Right atrium auricular region (tissue), 2 donors: ENCODE data around the gene COG1. TPM values are rescaled to one million over a fixed set of nuclear protein-coding genes. Genes with fewer than 3 reads are reported as not detected.

Experiments used
- DNase-seq: peaks from one replicate; pipeline ENCODE4 v3.0.0-alpha.2; 2019; ENCODE audit warnings: low spot score
- H3K27ac ChIP-seq, 2 donors: fragments of 200-600 bp; sonication (generic); 1 replicate in 1 of 2; 2 replicates in 1 of 2; pipeline ENCODE4 v1.5.1; 2016 to 2019
- H3K27me3 ChIP-seq, 2 donors: fragments of 200-600 bp; sonication (generic); one replicate each; pipeline versions ENCODE4 v1.5.1 to v1.6.0; 2017 to 2019
- H3K36me3 ChIP-seq: fragments of 200-600 bp; sonication (generic); one replicate; pipeline ENCODE4 v1.5.1; 2016
- H3K4me1 ChIP-seq, 2 donors: fragments of 200-600 bp; sonication (generic); one replicate each; pipeline versions ENCODE4 v1.5.1 to v1.6.0; 2017 to 2019
- H3K4me3 ChIP-seq, 2 donors: fragments of 200-600 bp; sonication (generic); 1 replicate in 1 of 2; 2 replicates in 1 of 2; pipeline ENCODE4 v1.5.1; 2017 to 2019; ENCODE audit warnings: mild to moderate bottlenecking in 1 of 2, moderate library complexity in 1 of 2
- H3K9me3 ChIP-seq, 2 donors: fragments of 200-600 bp; sonication (generic); one replicate each; pipeline ENCODE4 v1.5.1; 2019
- CTCF ChIP-seq, 2 donors: fragments of 200-600 bp; sonication (generic); IDR thresholded peaks; one replicate each; pipeline ENCODE4 v1.5.1; 2019; ENCODE audit warnings: antibody characterized with exemption in 2 of 2
- total RNA-seq, 2 donors: library from RNA; depleted of rRNA; stranded (reverse); fragments of >200 nt; gene quantifications; one replicate each; pipeline ENCODE4 v1.1.0, GENCODE V29; 2016

Gene COG1
- total RNA-seq, 2 donors from 2014 or later, result 17.3 to 21.3 TPM

GRCh38 chr17:73214851-73215250 lies 22.0 kb downstream of the COG1 start:
- H3K4me1 ChIP-seq, result peaks cover 0 to 3% of the 10 kb centered on the region in 2 donors
- no peaks in the 10 kb centered on the region for H3K9me3 ChIP-seq
- H3K4me3 ChIP-seq, result no peak overlapping the region
- no peak for TF ChIP-seq CTCF (IDR thresholded peaks at IDR 0.05)
- H3K27me3 ChIP-seq, result no peaks in the 10 kb centered on the region
- H3K27ac ChIP-seq, result no peak overlapping the region
- DNase-seq, result no peak
- peaks cover 1% of the 10 kb centered on the region for H3K36me3 ChIP-seq

GRCh38 chr17:73215447-73215846 lies 22.6 kb downstream of the COG1 start:
- no peaks in the 10 kb centered on the region for H3K36me3 ChIP-seq
- no peak for DNase-seq

DNA sequence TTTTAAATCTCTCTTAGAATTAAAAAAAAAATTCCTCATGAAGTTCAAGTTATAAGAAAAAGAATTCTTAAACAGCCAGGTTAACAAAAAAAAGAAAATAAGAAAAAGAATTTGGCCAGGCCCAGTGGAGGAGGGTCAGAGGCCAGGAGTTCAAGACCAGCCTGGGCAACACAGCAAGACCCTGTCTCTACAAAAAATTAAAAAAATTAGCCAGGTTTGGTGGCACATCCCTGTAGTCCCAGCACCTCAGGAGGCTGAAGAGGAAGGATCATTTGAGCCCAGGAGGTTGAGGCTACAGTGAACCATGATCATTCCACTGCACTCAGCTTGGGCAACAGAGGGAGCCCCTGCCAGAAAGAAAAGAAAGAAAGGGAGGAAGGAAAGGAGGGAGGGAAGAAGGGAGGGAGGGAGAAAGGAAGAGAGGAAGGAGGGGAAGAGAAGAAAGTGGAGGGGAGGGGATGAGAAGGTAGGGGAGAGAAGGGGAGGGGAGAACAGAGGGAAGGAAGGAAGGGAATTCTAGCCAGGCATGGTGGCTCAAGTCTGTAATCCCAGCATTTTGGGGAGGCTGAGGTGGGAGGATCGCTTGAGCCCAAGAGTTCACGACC lies 30.9 kb downstream of the COG1 start:
- Histone ChIP-seq H3K9me3 (no peaks in the 10 kb centered on the region), H3K4me3 (no peak overlapping the region), H3K27me3 (no peaks in the 10 kb centered on the region), H3K27ac (no peak overlapping the region), H3K36me3 (no peaks in the 10 kb centered on the region), H3K4me1 (peaks cover 0 to 21% of the 10 kb centered on the region in 2 donors)
- no peak for DNase-seq
- TF ChIP-seq CTCF (IDR thresholded peaks at IDR 0.05), result no peak

More at GRCh38 chr17:73215447-73215846, 22.6 kb downstream of the COG1 start:
- Histone ChIP-seq H3K27me3 (no peaks in the 10 kb centered on the region), H3K27ac (no peak overlapping the region), H3K4me1 (no peaks in the 10 kb centered on the region), H3K4me3 (no peak overlapping the region), H3K9me3 (no peaks in the 10 kb centered on the region)
- peak in 1 of 2 donors; percentile 15 for TF ChIP-seq CTCF (IDR thresholded peaks at IDR 0.05)

- Histone ChIP-seq H3K4me1 (peaks cover 0 to 26% of the 10 kb centered on the region in 2 donors), H3K9me3 (no peaks in the 10 kb centered on the region), H3K27me3 (no peaks in the 10 kb centered on the region), H3K27ac (no peak overlapping the region), H3K4me3 (no peak overlapping the region), H3K36me3 (no peaks in the 10 kb centered on the region)
- no peak for DNase-seq
- no peak for TF ChIP-seq CTCF (IDR thresholded peaks at IDR 0.05)
Observed at GRCh38 chr17:73224237-73224636, 31.4 kb downstream of the COG1 start.

- Histone ChIP-seq H3K36me3 (no peaks in the 10 kb centered on the region), H3K9me3 (no peaks in the 10 kb centered on the region), H3K27ac (no peak overlapping the region), H3K27me3 (no peaks in the 10 kb centered on the region), H3K4me1 (peaks cover 0 to 29% of the 10 kb centered on the region in 2 donors), H3K4me3 (no peak overlapping the region)
- no peak for DNase-seq
- TF ChIP-seq CTCF (IDR thresholded peaks at IDR 0.05), result no peak
Observed at GRCh38 chr17:73224663-73225305, 31.9 kb downstream of the COG1 start.
